Measurements from ENCODE around the gene VAPA.

Gene VAPA

DNA sequence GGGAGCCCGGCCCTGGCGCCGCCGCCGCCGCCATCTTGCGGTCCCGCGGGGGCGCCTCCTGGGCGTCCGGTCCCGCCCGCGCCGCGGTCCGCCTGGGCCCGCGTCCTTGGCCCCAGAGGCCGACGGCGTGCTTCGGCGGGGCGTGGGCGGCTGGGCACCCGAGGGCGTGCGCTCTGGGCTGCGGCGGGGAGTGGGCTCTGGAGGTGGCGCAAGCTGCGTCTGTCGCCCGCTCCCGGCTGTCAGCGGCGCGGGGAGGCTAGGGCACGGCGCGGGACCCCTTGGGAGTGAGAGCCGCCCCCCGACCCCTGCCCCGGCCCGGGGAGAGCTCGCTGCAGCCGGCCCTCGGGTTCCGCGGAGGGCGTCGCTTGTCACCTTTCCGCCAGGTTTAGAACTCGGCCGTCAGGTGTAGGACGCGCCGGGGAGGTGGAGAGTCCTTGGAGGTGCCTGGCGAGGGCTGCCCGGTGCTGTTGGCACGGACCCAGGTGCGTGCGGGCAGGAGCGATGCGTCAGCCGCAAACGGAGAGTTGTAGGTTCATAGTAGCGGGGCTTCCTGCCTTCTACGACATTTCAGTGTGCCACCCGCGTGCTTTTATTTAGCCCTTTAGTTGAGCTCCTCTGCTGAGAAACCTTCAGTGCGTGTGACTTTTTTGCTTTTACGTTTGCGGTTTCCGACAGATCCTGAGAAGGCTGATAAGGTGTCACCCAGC is 921 bp downstream of the VAPA start:
- peak; percentile 70 to 72 for DNase-seq (ENCODE audit: low read depth in 2 of 2)

DNA sequence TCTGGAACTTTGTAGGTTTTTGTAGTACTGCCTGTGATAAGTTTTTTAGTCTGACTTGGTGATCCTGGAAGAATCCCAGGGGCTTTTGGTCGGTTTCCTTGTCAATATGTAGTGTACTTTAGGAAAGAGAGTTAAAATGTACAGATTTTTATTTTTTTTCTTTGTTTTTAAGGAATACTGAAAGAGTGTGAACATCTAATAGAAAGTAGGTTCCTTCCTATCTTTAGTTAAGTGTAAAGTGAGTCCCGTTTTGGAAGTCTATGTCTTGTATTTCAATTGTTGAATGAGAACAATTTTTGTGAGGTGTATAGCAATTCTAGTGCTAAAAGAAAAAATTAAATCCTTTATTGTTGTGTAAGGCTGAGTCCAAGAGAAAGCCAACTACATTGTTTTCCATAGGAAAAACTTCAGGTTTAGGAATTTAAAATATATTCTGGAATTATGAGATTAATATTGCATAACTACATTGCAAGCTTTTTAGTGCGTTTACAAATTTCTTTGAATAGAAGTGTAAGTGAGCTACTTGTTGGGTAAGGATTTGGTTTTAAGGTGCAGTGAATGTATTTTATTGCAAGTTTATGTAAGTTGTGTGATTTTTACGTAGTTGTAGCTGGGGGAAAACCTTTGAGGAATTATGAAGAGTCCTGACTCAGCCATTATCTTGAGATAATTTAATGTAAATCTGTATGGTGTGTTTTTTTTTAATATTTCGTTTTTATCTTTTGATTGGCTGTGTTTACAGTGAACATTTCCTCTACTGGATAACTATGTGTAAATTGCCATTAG is 1.7 kb downstream of the VAPA start:
- no peak for DNase-seq (ENCODE audit: low read depth in 2 of 2)

DNA sequence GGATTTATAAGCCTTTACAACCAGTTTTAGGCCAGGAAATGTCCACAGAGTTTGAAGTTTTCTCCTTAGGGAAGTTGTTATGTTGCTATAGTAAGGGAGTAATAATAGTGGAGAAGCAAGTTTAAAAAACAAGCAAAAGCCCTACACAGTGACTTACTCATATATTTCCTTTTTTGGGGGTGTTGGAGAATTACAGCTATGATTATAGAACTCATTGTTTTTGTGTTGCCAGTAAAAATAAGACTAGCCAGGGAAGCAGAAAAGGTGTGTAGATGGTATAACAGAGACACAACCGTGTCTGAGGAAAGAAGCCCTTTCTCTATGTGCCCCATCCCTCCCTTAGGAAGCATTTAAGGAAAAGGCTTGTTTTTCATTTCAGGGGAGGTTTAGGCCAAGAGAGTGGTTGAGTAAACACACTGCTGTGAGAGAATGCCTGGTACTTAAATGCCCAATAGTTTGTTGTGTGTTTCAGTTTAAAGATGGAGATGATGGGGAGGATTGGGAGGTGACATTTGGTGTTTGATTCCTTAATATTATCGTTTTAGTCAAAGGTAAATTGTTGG is 2.3 kb downstream of the VAPA start:
- DNase-seq (ENCODE audit: low read depth in 2 of 2) = no peak

DNA sequence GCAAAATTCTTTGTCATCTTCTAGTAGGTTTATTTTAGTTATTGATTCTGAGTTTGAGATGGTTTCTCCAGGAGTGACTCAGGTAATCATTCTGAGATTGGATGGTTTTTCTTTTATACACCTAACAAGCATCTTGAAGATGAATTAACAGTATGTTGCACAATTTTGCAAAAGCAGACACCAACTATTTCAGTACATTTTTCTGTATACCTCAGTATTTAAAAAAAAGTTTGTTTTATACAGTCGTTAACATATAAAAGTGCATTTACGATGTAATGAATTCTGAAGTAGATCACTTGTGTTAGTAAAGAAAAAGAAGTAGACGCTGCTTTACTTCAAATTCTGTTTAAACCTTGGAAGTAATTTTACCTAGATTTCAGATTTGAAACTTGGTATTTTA is 3.0 kb downstream of the VAPA start:
- no peak for DNase-seq (ENCODE audit: low read depth in 2 of 2)

DNA sequence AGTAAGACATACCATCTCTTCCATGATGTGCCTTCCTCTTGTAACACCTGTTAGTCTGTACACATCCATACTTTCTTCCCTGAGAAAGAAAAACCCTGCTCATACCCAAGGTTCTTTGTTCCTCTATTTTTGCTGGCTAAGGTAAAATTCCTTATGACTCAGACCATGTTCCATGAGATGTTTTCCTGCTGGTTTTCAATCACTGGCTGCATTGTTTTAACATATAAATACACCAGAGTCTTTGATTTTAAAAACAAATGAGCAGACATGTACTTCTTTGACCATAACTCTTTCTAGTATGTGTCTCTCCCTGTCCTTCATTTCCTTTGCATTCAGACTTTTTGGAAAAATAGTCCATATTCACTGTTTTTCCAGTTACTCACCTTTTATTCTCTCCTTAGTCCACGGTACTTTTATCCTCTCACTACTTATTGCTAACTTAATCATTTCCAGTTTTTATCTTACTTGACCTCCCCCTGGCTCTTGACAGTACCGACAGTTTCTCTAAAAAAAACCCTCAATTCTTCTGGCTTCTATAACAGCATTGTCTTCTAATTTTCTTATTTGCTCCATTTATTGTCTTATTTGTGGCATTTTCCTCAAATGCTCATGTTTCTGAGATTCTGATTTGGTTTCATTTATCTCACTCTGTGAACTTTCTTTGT is 4.3 kb downstream of the VAPA start:
- DNase-seq (ENCODE audit: low read depth in 2 of 2) = no peak

DNA sequence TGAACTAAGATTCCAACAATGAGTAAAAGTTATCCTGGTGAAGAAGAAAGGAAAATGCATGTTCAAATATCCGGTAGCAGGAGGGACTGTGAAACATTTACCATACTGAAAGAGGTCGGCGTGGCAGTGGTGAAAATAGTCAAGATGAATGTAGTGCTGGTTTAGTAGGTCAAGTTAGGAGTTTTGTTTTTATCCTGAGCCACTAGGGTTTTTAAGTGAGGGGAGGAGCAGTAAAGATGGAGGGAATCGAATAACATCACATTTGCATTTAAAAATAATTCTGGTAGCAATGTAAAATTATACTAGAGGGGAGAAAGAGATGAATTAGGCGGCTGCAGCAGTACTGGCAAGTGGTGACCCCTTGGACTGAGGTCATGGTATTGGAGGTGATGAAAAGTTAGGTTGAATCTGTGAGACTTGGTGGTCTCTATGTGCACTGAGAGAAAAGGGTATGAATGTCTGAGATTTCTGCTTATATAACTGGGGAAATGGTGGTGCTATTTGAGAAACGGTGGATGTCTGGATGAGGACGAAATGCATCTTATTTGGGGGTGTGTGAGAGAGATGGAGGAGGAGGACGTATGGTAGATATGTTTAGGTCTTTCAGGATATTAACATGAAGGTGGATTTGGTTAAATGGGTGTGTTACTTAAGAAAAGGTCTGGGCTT is 5.9 kb downstream of the VAPA start:
- DNase-seq (ENCODE audit: low read depth in 2 of 2) = no peak

DNA sequence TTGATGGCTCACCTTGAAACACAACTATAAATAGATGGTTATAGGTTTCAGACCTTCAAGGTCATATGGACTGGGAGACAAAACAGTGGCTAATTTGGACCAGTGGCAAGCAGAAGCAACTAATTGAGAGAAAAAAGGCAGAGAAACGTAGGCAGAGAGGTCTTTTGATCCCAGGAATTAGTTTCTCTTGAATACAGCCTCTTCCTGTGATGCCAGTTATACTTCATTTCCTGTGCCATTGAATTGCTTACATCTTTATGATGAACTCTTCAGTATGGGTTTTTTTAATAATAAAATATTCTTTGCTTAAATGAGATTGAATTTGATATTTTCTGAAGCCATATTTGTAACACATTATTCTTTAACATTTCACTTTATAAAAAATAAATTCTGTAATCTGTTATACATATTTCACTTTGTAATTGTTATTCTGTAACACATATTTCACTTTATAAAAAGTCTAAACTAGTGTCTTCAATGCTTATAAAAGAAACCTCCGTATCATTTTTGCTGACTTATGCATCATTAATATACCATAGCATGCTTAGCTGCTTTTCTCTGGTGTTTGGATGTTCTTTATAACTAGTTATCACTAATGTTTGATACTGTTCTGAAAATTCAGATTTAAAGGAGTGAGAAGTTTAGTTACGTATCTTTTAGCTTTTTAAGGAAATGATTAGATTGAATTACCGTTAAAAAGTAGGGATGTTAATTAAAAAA is 8.9 kb downstream of the VAPA start:
- no peak for DNase-seq (ENCODE audit: low read depth in 2 of 2)

DNA sequence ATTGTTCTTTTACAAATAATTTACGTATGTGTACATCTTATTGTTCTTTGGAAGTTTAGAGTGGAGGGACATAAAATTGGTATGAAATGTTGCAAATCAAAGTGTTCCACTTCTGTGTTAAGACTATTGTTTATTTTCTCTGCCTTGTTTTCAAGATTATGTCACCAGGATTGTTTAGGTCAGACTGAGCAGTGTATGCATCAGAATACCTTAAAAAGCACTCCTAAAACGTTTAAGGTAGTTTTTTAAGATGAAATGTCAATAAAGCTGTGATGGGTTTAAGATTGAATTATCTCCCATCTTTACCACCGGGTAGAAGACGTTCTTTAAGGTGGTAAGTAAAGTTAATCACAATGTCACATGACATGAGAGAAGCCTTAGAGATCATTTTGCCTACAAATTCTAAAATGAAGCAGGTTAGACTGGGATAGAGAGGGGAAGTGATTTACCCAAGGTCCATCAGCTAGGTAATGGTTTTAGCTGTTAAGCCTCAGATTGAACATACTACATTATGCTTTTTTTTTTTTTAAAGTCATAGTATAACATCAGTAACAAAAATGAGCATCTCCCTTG is 10.6 kb downstream of the VAPA start:
- no peak for DNase-seq (ENCODE audit: low read depth in 2 of 2)

DNA sequence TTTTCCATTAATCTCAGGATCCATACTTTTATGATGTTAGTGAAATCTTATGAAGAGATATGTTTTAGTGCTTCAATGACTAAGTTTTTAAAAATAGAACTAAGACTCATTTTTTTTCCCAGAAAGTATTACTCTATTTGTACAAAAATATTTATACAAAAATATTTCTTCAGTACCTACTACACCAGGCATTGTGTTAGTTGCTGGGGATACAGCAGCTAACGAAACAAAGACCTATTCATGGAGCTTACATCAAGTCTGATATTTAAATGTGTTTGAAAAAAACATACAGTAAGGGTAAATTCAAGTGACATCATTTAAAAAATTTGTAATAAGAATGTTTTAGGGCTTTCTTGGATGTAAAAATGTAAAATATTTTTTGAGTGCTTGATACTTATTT is 11.6 kb downstream of the VAPA start:
- DNase-seq (ENCODE audit: low read depth in 2 of 2) = no peak

DNA sequence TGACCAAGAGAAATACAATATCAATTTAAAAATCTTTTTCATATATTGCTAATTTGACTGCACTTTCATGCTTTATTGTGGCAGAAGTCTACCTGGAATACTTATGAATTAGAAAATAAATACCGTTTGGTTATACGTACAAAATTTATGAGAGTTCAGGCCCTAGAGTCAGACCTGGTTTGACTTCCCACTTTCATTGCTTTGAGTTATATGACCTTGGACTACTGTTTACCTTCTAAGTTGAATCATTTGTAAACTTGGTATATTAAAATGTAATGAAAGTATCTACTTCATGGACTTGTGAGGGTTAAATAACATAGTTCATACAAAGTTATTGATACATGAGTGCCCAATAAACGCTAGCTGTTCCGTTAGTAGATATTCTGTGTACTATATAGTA is 12.0 kb downstream of the VAPA start:
- no peak for DNase-seq (ENCODE audit: low read depth in 2 of 2)

DNA sequence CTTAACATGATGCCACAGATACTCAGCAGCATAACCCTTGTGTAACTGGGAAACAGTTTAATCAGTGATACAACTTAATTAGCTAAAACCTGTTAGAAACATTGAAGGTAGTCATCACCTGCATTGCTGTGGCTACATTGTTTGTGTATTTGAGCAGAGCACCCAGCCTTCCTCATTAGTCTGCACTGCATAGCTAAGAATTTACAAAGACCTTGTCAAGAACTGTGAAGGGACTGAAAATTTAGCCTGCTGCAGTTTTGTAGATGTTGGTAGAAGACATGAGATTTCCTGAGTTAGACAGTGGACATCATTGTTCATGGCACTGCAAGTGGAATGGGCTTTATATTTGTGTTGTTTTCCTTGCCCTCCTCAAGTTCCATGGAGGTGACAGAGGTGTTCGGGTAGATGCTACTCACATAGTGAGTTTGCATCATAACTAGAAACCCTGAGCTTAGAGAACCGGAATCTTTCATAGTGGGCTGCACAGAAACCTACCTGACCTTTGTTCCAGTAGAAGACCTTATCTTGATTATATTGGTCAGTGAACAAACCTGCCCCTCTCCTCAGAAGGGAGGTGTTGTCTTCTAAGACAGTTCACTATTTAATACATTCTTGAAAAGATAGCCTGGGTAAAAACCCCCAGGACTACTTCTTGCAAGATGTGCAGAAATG is 12.5 kb downstream of the VAPA start:
- DNase-seq (ENCODE audit: low read depth in 2 of 2) = no peak

DNA sequence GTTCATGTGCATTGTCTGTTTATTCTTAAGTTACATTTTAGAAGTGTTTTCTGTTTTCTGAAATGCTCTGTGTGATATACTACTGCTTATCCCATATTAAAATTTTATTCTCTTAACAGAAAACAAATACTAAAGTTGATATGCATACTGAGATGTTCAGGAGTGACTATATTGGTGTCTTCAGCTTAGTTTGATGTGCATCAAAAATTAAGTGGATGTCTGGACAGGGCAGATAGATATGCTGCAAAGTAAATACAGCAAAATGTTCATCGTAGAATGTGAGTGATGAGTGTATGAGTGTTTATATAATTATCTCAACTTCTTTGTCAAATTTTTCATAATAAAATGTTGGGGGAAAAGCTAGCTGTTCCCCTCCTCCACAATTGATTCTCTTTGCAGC is 13.2 kb downstream of the VAPA start:
- no peak for DNase-seq (ENCODE audit: low read depth in 2 of 2)

DNA sequence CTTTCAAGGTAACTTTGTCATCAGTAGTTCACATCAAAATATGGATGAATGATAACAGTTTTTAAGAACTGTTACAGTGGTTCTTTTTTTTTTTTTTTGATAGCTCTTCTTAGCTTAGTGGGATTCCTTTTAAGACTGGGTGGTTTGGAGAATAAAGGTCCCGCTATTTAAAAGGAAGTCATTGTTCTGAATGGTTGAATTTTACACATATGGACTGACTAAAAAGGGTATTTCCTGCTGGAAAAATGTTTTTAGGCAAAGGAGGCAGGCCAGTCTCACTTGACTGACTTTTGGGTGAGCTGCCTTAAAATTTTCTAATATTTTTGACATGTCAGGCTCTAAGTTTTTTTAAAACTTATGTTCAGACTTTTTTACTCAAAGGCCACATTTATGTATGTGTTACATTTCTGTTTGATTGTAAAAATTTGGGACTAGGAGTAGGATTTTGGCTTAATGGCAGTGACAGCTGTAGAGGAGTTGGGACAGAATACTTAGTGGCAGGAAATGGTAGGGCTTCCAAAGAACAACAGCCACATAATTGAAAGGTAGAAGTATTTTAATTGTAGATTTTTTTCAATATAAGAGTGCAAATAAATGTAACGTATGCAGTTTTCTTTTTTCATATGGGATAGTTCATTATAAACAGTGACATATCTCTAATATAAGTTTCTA is 13.7 kb downstream of the VAPA start:
- DNase-seq (ENCODE audit: low read depth in 2 of 2) = no peak

DNA sequence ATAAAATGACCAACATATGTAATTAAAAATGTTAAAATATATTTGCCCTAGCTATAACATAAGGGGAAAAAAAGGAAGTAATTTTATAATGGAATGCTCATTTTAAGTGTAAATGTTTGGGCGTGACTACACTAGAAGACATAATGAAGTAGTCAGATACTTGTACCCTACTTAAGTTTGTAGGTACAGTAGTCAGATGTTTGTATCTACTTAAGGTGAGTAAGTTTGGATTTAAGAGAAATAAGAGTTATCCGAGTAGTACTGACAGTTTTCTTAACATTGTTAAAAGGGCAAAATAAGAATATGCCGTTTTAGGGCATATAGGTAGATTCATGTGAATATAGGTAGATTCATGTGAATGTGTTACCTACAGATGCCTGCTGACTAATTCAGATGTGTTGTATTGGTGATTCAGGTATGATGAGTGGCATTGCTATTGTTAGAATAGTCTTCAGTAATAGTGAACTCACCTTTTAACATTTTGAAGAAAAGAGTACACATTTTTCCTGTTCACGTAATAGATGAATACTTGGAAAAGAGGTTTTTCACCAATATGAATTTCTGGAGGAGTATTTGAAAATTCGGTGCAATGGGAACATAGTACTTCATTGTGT is 14.9 kb downstream of the VAPA start:
- DNase-seq (ENCODE audit: low read depth in 2 of 2) = no peak

DNA sequence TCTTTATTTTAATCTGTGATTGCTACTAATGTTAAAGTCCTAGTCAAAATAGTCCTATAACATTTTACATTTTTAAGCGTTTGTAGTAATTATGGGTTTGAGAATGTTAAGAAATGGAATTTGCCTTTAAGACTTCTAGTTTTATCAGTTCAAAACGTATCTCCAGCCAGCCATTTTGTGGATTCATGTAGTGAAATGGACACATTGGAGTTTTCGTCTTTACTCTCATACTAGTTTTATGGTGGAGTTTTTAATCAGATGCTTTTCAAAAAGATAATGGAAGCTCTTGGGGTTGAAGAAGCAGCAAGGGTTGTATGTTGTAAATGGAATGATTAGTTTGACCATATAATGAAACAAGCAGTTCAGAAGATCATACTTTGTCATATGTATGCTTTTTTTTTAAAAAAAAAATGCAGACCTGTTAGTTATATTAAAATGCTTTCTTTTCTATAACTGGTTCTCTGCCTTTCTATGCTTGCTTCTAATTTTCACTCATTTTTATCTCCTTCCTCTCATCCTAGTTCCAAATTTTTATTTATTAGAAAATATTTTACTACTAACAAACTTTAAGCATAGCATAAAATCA is 16.6 kb downstream of the VAPA start:
- DNase-seq (ENCODE audit: low read depth in 2 of 2) = no peak

DNA sequence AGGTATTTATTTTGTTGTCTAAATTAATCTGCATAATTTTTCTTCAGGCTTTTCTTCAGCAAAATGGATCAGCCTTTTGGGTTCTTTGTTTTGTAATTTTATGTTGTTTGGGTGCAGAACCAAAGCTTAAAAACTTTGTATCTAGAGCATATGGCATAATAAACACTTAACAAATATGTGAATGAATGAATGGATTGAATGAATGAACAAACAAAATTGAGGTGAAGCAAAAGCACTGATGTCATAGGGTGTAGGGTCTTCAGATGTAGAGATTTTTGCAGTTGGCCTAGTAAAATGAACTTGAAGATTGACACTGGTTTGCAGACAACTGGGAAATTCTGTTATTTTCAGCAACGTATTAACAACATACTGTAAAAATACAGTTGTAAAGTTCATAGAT is 17.3 kb downstream of the VAPA start:
- no peak for DNase-seq (ENCODE audit: low read depth in 2 of 2)

DNA sequence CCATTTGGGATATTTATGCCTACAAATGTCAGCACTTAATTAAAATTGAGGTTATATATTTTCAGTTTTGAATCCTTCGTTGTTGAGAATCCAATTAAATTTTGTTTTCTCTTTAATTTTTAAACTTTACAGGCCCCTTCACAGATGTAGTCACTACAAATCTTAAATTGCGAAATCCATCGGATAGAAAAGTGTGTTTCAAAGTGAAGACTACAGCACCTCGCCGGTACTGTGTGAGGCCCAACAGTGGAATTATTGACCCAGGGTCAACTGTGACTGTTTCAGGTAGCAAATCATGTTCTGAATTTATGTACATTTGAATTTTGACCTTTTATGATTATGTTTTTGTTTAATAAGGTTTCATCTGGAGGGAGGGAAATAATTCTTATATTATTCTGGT is 17.9 kb downstream of the VAPA start:
- DNase-seq (ENCODE audit: low read depth in 2 of 2) = no peak

DNA sequence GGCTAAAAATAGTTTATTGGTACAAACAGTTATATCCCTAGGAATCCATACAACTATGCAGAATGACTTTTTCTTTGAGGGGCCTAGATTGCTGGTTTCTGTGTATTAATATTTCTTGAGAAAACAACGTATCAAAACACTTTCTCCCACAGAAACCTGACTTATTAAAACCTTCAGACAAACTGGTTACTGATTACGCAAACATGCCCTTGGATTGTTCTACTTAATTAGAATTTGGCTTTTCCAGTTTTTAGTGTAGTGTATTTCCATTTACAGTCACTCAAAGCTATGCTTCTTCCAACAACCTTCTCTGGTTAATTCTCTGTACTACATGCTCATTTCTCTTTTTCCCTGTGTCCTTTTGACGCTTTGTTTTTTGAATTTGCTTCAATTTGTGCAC is 20.0 kb downstream of the VAPA start:
- no peak for DNase-seq (ENCODE audit: low read depth in 2 of 2)

DNA sequence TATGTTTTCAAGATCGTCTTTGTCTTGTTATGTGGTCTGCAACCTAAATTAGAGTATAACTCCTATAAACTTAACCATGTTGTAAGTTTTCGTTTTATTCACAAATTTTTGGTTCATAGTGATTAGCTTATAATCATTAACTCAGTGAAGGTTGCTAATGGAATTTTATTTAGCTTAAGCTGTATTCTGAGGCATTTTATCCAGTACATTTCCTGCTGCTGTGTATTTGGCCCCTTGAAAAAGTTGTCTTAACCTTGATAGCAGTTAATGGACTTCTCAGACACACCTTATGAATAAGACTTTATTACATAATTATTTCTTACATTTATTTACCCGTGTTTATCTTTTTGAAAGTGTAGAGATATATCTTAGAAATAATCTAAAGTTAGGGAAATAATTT is 20.5 kb downstream of the VAPA start:
- DNase-seq (ENCODE audit: low read depth in 2 of 2) = no peak

Measured in stimulated activated CD8-positive, alpha-beta memory T cell treated with anti-CD3 and anti-CD28 coated beads, Interleukin-7, amount 100 ng/mL, for 4 hours (primary cell).